HepG2 (cell line): ENCODE results near the gene USP12. TPM values are rescaled to one million over a fixed set of nuclear protein-coding genes. Genes with fewer than 3 reads are reported as not detected.

Source experiments
- KLF6 ChIP-seq: IDR thresholded peaks from 2 replicates; pipeline ENCODE4 v1.8.0; 2016; ENCODE audit warnings: missing biosample characterization, missing genetic modification reagents
- MED8 ChIP-seq: sonication (generic); formaldehyde crosslinking; IDR thresholded peaks from 2 replicates; pipeline ENCODE4 v1.8.1; 2023; ENCODE audit warnings: mild to moderate bottlenecking, missing genetic modification reagents; ENCODE audit not compliant: insufficient replicate concordance
- MIER3 ChIP-seq: IDR thresholded peaks from 2 replicates; pipeline ENCODE4 v1.6.1; 2016; ENCODE audit warnings: missing compliant biosample characterization, borderline replicate concordance
- THYN1 ChIP-seq: sonication (generic); formaldehyde crosslinking; IDR thresholded peaks from 2 replicates; pipeline ENCODE4 v1.8.1; 2023; ENCODE audit warnings: low read depth, mild to moderate bottlenecking, moderate library complexity, missing genetic modification reagents, borderline replicate concordance
- TMF1 ChIP-seq: sonication (generic); formaldehyde crosslinking; IDR thresholded peaks from 2 replicates; pipeline ENCODE4 v1.8.1; 2022; ENCODE audit warnings: low read depth, missing genetic modification reagents
- ZNF343 ChIP-seq: sonication (generic); formaldehyde crosslinking; IDR thresholded peaks from 2 replicates; pipeline ENCODE4 v1.4.0; 2020; ENCODE audit warnings: mild to moderate bottlenecking, missing genetic modification reagents
- ZNF550 ChIP-seq: sonication (generic); formaldehyde crosslinking; IDR thresholded peaks from 2 replicates; pipeline ENCODE4 v1.4.0; 2020; ENCODE audit warnings: mild to moderate bottlenecking, missing genetic modification reagents, borderline replicate concordance
- ZNF781 ChIP-seq: sonication (generic); formaldehyde crosslinking; IDR thresholded peaks from 2 replicates; pipeline ENCODE4 v1.5.1; 2020; ENCODE audit warnings: borderline replicate concordance, mild to moderate bottlenecking, missing genetic modification reagents; ENCODE audit errors: not compliant biosample characterization
- polyA plus RNA-seq, 8 experiments: library from polyadenylated mRNA; depleted of rRNA in 3 of 8; stranded (reverse) in 7 of 8; unstranded in 1 of 8; fragments of >200 nt; fragmentation: Illumina TruSeq in 4 of 8; extraction: Trizol in 4 of 8; gene quantifications; 2 replicates each; pipeline versions ENCODE4 v1.2.1 to v1.2.3, GENCODE V29; 2011 to 2016; ENCODE audit warnings: low read depth in 4 of 8, missing spikeins in 1 of 8, mixed read lengths in 1 of 8; ENCODE audit not compliant: insufficient read depth in 1 of 8
- total RNA-seq, 5 experiments: library from RNA; depleted of rRNA; stranded (reverse); fragments of >200 nt; fragmentation: Illumina TruSeq; extraction: Trizol; gene quantifications; 2 replicates each; pipeline ENCODE4 v1.2.3, GENCODE V29; 2016; ENCODE audit warnings: low read depth in 1 of 5
- TF ChIP-seq, protein P1 (sequence below): sonication (generic); formaldehyde crosslinking; IDR thresholded peaks from 2 replicates; pipeline ENCODE4 v1.5.0; 2020; ENCODE audit warnings: missing genetic modification reagents
- TF ChIP-seq, protein P2 (sequence below): sonication (generic); formaldehyde crosslinking; IDR thresholded peaks from 2 replicates; pipeline ENCODE4 v1.9.0; 2022; ENCODE audit warnings: low read depth, missing genetic modification reagents
- TF ChIP-seq, protein P3 (sequence below): sonication (generic); formaldehyde crosslinking; IDR thresholded peaks from 2 replicates; pipeline ENCODE4 v1.4.0; 2020; ENCODE audit warnings: missing genetic modification reagents
- TF ChIP-seq, protein P4 (sequence below): sonication (generic); IDR thresholded peaks from 2 replicates; pipeline ENCODE4 v1.6.1; 2016; ENCODE audit warnings: low read depth, borderline replicate concordance
- TF ChIP-seq, protein P5 (sequence below): conservative IDR thresholded peaks from 2 replicates; pipeline ENCODE4 v1.6.1; 2018; ENCODE audit warnings: missing genetic modification reagents
- TF ChIP-seq, protein P6 (sequence below): sonication (generic); formaldehyde crosslinking; IDR thresholded peaks from 2 replicates; pipeline ENCODE4 v1.4.0; 2020; ENCODE audit warnings: mild to moderate bottlenecking, missing genetic modification reagents

USP12 gene
- total and polyA plus RNA-seq, 2 of the 13 experiments (the other 11 are each of a cell fraction or from before 2014, with no cell fraction given): 9.8 to 19.5 TPM

DNA sequence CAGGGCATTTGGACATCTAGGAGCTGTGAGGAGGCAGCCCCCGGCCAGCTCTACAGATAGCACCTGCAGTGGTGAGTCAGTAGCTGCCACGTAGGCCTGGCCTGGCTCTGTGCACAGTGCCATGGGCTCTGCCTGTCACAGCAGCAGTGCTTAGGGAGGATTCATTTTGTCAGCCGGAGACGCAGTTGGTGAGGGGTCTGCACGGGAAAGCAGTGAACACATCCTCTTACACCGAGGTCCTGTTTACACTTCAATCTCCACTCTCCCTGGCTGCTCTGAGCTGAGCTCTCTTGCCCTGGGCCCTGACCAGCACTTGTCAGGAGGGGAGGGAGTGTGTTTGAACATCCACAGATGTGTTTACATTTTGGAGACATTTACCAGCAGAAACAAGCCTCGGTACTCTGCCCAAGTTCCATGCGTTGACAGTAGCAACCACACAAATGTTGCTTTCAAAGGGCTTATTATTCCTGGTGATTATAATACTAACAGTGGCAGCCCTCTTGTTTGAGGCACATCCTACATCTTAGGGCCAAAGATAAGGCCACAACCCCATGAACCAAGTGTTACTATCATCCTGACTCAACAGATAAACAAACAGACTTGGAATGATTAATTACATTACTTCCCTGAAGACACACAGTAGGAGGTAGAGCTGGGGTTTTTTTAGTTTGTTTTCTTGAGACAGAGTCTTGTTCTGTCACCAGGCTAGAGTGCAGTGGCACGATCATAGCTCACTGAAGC, 148.9 kb downstream of the USP12 start (continued):
- TF ChIP-seq, protein P1, sequence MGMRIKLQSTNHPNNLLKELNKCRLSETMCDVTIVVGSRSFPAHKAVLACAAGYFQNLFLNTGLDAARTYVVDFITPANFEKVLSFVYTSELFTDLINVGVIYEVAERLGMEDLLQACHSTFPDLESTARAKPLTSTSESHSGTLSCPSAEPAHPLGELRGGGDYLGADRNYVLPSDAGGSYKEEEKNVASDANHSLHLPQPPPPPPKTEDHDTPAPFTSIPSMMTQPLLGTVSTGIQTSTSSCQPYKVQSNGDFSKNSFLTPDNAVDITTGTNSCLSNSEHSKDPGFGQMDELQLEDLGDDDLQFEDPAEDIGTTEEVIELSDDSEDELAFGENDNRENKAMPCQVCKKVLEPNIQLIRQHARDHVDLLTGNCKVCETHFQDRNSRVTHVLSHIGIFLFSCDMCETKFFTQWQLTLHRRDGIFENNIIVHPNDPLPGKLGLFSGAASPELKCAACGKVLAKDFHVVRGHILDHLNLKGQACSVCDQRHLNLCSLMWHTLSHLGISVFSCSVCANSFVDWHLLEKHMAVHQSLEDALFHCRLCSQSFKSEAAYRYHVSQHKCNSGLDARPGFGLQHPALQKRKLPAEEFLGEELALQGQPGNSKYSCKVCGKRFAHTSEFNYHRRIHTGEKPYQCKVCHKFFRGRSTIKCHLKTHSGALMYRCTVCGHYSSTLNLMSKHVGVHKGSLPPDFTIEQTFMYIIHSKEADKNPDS: no peak
- TF ChIP-seq MIER3 (CRISPR knock-in tag) (no peak), KLF6 (CRISPR knock-in tag) (no peak), ZNF550 (no peak), ZNF343 (CRISPR knock-in tag) (peak; percentile 53; the same call in 1 of the 2 replicates), MED8 (CRISPR knock-in tag) (no peak), TMF1 (CRISPR knock-in tag) (no peak), ZNF781 (CRISPR knock-in tag) (no peak), THYN1 (CRISPR knock-in tag) (no peak)
- TF ChIP-seq, protein P2, sequence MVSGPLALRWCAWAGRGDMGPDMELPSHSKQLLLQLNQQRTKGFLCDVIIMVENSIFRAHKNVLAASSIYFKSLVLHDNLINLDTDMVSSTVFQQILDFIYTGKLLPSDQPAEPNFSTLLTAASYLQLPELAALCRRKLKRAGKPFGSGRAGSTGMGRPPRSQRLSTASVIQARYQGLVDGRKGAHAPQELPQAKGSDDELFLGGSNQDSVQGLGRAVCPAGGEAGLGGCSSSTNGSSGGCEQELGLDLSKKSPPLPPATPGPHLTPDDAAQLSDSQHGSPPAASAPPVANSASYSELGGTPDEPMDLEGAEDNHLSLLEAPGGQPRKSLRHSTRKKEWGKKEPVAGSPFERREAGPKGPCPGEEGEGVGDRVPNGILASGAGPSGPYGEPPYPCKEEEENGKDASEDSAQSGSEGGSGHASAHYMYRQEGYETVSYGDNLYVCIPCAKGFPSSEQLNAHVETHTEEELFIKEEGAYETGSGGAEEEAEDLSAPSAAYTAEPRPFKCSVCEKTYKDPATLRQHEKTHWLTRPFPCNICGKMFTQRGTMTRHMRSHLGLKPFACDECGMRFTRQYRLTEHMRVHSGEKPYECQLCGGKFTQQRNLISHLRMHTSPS: no peak
- TF ChIP-seq, protein P3, sequence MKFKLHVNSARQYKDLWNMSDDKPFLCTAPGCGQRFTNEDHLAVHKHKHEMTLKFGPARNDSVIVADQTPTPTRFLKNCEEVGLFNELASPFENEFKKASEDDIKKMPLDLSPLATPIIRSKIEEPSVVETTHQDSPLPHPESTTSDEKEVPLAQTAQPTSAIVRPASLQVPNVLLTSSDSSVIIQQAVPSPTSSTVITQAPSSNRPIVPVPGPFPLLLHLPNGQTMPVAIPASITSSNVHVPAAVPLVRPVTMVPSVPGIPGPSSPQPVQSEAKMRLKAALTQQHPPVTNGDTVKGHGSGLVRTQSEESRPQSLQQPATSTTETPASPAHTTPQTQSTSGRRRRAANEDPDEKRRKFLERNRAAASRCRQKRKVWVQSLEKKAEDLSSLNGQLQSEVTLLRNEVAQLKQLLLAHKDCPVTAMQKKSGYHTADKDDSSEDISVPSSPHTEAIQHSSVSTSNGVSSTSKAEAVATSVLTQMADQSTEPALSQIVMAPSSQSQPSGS: no peak; the same call in 1 of the 2 replicates
- TF ChIP-seq, protein P4, sequence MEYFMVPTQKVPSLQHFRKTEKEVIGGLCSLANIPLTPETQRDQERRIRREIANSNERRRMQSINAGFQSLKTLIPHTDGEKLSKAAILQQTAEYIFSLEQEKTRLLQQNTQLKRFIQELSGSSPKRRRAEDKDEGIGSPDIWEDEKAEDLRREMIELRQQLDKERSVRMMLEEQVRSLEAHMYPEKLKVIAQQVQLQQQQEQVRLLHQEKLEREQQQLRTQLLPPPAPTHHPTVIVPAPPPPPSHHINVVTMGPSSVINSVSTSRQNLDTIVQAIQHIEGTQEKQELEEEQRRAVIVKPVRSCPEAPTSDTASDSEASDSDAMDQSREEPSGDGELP: peak; percentile 72; the same call in 1 of the 2 replicates
- TF ChIP-seq, protein P5, sequence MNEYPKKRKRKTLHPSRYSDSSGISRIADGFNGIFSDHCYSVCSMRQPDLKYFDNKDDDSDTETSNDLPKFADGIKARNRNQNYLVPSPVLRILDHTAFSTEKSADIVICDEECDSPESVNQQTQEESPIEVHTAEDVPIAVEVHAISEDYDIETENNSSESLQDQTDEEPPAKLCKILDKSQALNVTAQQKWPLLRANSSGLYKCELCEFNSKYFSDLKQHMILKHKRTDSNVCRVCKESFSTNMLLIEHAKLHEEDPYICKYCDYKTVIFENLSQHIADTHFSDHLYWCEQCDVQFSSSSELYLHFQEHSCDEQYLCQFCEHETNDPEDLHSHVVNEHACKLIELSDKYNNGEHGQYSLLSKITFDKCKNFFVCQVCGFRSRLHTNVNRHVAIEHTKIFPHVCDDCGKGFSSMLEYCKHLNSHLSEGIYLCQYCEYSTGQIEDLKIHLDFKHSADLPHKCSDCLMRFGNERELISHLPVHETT: no peak
- TF ChIP-seq, protein P6, sequence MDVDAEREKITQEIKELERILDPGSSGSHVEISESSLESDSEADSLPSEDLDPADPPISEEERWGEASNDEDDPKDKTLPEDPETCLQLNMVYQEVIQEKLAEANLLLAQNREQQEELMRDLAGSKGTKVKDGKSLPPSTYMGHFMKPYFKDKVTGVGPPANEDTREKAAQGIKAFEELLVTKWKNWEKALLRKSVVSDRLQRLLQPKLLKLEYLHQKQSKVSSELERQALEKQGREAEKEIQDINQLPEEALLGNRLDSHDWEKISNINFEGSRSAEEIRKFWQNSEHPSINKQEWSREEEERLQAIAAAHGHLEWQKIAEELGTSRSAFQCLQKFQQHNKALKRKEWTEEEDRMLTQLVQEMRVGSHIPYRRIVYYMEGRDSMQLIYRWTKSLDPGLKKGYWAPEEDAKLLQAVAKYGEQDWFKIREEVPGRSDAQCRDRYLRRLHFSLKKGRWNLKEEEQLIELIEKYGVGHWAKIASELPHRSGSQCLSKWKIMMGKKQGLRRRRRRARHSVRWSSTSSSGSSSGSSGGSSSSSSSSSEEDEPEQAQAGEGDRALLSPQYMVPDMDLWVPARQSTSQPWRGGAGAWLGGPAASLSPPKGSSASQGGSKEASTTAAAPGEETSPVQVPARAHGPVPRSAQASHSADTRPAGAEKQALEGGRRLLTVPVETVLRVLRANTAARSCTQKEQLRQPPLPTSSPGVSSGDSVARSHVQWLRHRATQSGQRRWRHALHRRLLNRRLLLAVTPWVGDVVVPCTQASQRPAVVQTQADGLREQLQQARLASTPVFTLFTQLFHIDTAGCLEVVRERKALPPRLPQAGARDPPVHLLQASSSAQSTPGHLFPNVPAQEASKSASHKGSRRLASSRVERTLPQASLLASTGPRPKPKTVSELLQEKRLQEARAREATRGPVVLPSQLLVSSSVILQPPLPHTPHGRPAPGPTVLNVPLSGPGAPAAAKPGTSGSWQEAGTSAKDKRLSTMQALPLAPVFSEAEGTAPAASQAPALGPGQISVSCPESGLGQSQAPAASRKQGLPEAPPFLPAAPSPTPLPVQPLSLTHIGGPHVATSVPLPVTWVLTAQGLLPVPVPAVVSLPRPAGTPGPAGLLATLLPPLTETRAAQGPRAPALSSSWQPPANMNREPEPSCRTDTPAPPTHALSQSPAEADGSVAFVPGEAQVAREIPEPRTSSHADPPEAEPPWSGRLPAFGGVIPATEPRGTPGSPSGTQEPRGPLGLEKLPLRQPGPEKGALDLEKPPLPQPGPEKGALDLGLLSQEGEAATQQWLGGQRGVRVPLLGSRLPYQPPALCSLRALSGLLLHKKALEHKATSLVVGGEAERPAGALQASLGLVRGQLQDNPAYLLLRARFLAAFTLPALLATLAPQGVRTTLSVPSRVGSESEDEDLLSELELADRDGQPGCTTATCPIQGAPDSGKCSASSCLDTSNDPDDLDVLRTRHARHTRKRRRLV: no peak
